ENCODE measurements around the gene HSPBAP1. TPM values are rescaled to one million over a fixed set of nuclear protein-coding genes. Genes with fewer than 3 reads are reported as not detected.
"Not testable (repeated sequence)": the region's sequence is repeated elsewhere in the genome, so short reads cannot be mapped to it uniquely, and the experiment has no call there.

HSPBAP1 gene
- total and polyA plus RNA-seq, 2 donors from 2014 or later, result 8.3 to 12.5 TPM

GRCh38 chr3:122719273-122719921, 74.2 kb downstream of the HSPBAP1 start:
- Histone ChIP-seq H3K27ac (ENCODE audit: low read depth in 2 of 2, low read length in 2 of 2) (no peak overlapping the region), H3K36me3 (ENCODE audit: control insufficient read depth in 2 of 3, insufficient read depth in 3 of 3, low read length in 3 of 3) (peaks cover 6 to 43% (median 40%) of the 10 kb centered on the region in 3 donors), H3K4me3 (ENCODE audit: low read length in 3 of 3) (no peak overlapping the region), H3K27me3 (ENCODE audit: control insufficient read depth, insufficient read depth, low read length) (no peaks in the 10 kb centered on the region), H3K4me1 (ENCODE audit: control insufficient read depth in 2 of 3, insufficient read depth in 2 of 3, low read depth in 1 of 3, low read length in 3 of 3) (no peaks in the 10 kb centered on the region), H3K9me3 (ENCODE audit: control insufficient read depth in 2 of 3, insufficient read depth in 1 of 3, low read length in 3 of 3) (no peaks in the 10 kb centered on the region), H3K9ac (ENCODE audit: low read length in 3 of 3) (no peak overlapping the region)
- no peak for FAIRE-seq
- TF ChIP-seq CTCF (IDR thresholded peaks at IDR 0.05; ENCODE audit: borderline replicate concordance, extremely low read depth, insufficient read depth), result no peak
- no peak for DNase-seq
- intact Hi-C loops (cut with DNase I), result no loop called here

GRCh38 chr3:122716667-122717066, 77.0 kb downstream of the HSPBAP1 start:
- H3K9ac ChIP-seq (ENCODE audit: low read length in 3 of 3), result no peak overlapping the region
- H3K27ac ChIP-seq (ENCODE audit: low read depth in 2 of 2, low read length in 2 of 2), result no peak overlapping the region
- no peak overlapping the region for H3K4me3 ChIP-seq (ENCODE audit: low read length in 3 of 3)
- no peaks in the 10 kb centered on the region for H3K9me3 ChIP-seq (ENCODE audit: control insufficient read depth in 2 of 3, insufficient read depth in 1 of 3, low read length in 3 of 3)
- H3K36me3 ChIP-seq (ENCODE audit: control insufficient read depth in 2 of 3, insufficient read depth in 3 of 3, low read length in 3 of 3), result peaks cover 8 to 60% (median 48%) of the 10 kb centered on the region in 3 donors
- H3K27me3 ChIP-seq (ENCODE audit: control insufficient read depth, insufficient read depth, low read length), result no peaks in the 10 kb centered on the region
- intact Hi-C loops (cut with DNase I), result no loop called here
- DNase-seq (no peak), FAIRE-seq (no peak)
- no peaks in the 10 kb centered on the region for H3K4me1 ChIP-seq (ENCODE audit: control insufficient read depth in 2 of 3, insufficient read depth in 2 of 3, low read depth in 1 of 3, low read length in 3 of 3)
- TF ChIP-seq CTCF (IDR thresholded peaks at IDR 0.05; ENCODE audit: borderline replicate concordance, extremely low read depth, insufficient read depth), result no peak

GRCh38 chr3:122714273-122714672, 79.4 kb downstream of the HSPBAP1 start:
- DNase-seq (no peak), FAIRE-seq (no peak)
- Histone ChIP-seq H3K9ac (ENCODE audit: low read length in 3 of 3) (no peak overlapping the region), H3K27ac (ENCODE audit: low read depth in 2 of 2, low read length in 2 of 2) (no peak overlapping the region), H3K4me3 (ENCODE audit: low read length in 3 of 3) (no peak overlapping the region), H3K4me1 (ENCODE audit: control insufficient read depth in 2 of 3, insufficient read depth in 2 of 3, low read depth in 1 of 3, low read length in 3 of 3) (no peaks in the 10 kb centered on the region), H3K27me3 (ENCODE audit: control insufficient read depth, insufficient read depth, low read length) (no peaks in the 10 kb centered on the region), H3K9me3 (ENCODE audit: control insufficient read depth in 2 of 3, insufficient read depth in 1 of 3, low read length in 3 of 3) (no peaks in the 10 kb centered on the region), H3K36me3 (ENCODE audit: control insufficient read depth in 2 of 3, insufficient read depth in 3 of 3, low read length in 3 of 3) (peaks cover 8 to 56% (median 40%) of the 10 kb centered on the region in 3 donors)
- intact Hi-C loops (cut with DNase I), result no loop called here
- no peak for TF ChIP-seq CTCF (IDR thresholded peaks at IDR 0.05; ENCODE audit: borderline replicate concordance, extremely low read depth, insufficient read depth)

GRCh38 chr3:122710616-122711251, 82.9 kb downstream of the HSPBAP1 start:
- H3K4me1 ChIP-seq (ENCODE audit: control insufficient read depth in 2 of 3, insufficient read depth in 2 of 3, low read depth in 1 of 3, low read length in 3 of 3); intact Hi-C loops (cut with DNase I); H3K27ac ChIP-seq (ENCODE audit: low read depth in 2 of 2, low read length in 2 of 2); FAIRE-seq; H3K27me3 ChIP-seq (ENCODE audit: control insufficient read depth, insufficient read depth, low read length); H3K4me3 ChIP-seq (ENCODE audit: low read length in 3 of 3); H3K9me3 ChIP-seq (ENCODE audit: control insufficient read depth in 2 of 3, insufficient read depth in 1 of 3, low read length in 3 of 3); DNase-seq; H3K9ac ChIP-seq (ENCODE audit: low read length in 3 of 3): not testable (repeated sequence)
- H3K36me3 ChIP-seq (ENCODE audit: control insufficient read depth in 2 of 3, insufficient read depth in 3 of 3, low read length in 3 of 3), result peaks cover 2 to 28% (median 16%) of the 10 kb centered on the region in 3 donors

All from kidney (tissue), 14 donors.